SIG-M5 treated with dmso at 0.1 percent for 504 hours (cell line): ENCODE measurements around the gene MAGI1.

Source experiments
- DNase-seq: peaks from one replicate; lab custom pipeline; 2025; ENCODE audit not compliant: unreplicated experiment; lab: John Stamatoyannopoulos, UW

Gene MAGI1

GRCh38 chr3:65810302-65810701 is 228.4 kb downstream of the MAGI1 start:
- no peak for DNase-seq

- DNase-seq: no peak
Observed at GRCh38 chr3:65809641-65810150, 229.0 kb downstream of the MAGI1 start.

GRCh38 chr3:65808824-65809223 is 229.9 kb downstream of the MAGI1 start:
- no peak for DNase-seq

GRCh38 chr3:65808407-65808806 is 230.3 kb downstream of the MAGI1 start:
- no peak for DNase-seq

GRCh38 chr3:65807225-65807624 is 231.5 kb downstream of the MAGI1 start:
- DNase-seq: no peak

- DNase-seq: no peak
Observed at GRCh38 chr3:65806600-65806999, 232.1 kb downstream of the MAGI1 start.

- no peak for DNase-seq
Observed at GRCh38 chr3:65796676-65797075, 242.0 kb downstream of the MAGI1 start.

- DNase-seq: no peak
Observed at GRCh38 chr3:65795166-65795565, 243.6 kb downstream of the MAGI1 start.

GRCh38 chr3:65793495-65794200 is 245.1 kb downstream of the MAGI1 start:
- DNase-seq: no peak

GRCh38 chr3:65788461-65788860 is 250.3 kb downstream of the MAGI1 start:
- no peak for DNase-seq

- no peak for DNase-seq
Observed at GRCh38 chr3:65787827-65788226, 250.9 kb downstream of the MAGI1 start.

- DNase-seq: no peak
Observed at GRCh38 chr3:65787340-65787739, 251.4 kb downstream of the MAGI1 start.

- no peak for DNase-seq
Observed at GRCh38 chr3:65786890-65787289, 251.8 kb downstream of the MAGI1 start.

- peak; percentile 76 for DNase-seq
Observed at GRCh38 chr3:65785065-65785645, 253.6 kb downstream of the MAGI1 start.

GRCh38 chr3:65783117-65783516 is 255.6 kb downstream of the MAGI1 start:
- no peak for DNase-seq

- DNase-seq: no peak
Observed at GRCh38 chr3:65781594-65781993, 257.1 kb downstream of the MAGI1 start.

GRCh38 chr3:65779390-65779789 is 259.3 kb downstream of the MAGI1 start:
- DNase-seq: no peak

- no peak for DNase-seq
Observed at GRCh38 chr3:65778968-65779367, 259.8 kb downstream of the MAGI1 start.

- no peak for DNase-seq
Observed at GRCh38 chr3:65777050-65777449, 261.7 kb downstream of the MAGI1 start.

GRCh38 chr3:65776494-65776893 is 262.2 kb downstream of the MAGI1 start:
- no peak for DNase-seq

- DNase-seq: no peak
Observed at GRCh38 chr3:65776081-65776480, 262.6 kb downstream of the MAGI1 start.

- no peak for DNase-seq
Observed at GRCh38 chr3:65772758-65773157, 266.0 kb downstream of the MAGI1 start.

- DNase-seq: no peak
Observed at GRCh38 chr3:65767551-65767950, 271.2 kb downstream of the MAGI1 start.
